Thoracic aorta (tissue), 2 donors: ENCODE measurements around the gene DUOXA1. TPM values are rescaled to one million over a fixed set of nuclear protein-coding genes. Genes with fewer than 3 reads are reported as not detected.
"Not testable (repeated sequence)": the region's sequence is repeated elsewhere in the genome, so short reads cannot be mapped to it uniquely, and the experiment has no call there.

Source experiments
- ATAC-seq: fragments of 150-250 bp; one replicate; pipeline ENCODE4 v1.8.0; 2017; ENCODE audit warnings: low read depth; ENCODE audit not compliant: insufficient number of reproducible peaks, low FRiP score
- DNase-seq: peaks from one replicate; pipeline ENCODE4 v3.0.0-alpha.2; 2020; ENCODE audit warnings: low spot score
- H3K27ac ChIP-seq, 2 donors: fragments of 200-600 bp; sonication (generic); 1 replicate in 1 of 2; 2 replicates in 1 of 2; pipeline ENCODE4 v1.5.1; 2016; ENCODE audit warnings: mild to moderate bottlenecking in 2 of 2, moderate library complexity in 2 of 2
- H3K27me3 ChIP-seq: fragments of 200-600 bp; sonication (generic); replicated peaks from 2 replicates; pipeline ENCODE4 v1.6.0; 2016; ENCODE audit warnings: mild to moderate bottlenecking; ENCODE audit not compliant: insufficient read depth
- H3K36me3 ChIP-seq: fragments of 200-600 bp; sonication (generic); one replicate; pipeline ENCODE4 v1.5.1; 2016
- H3K4me1 ChIP-seq, 2 donors: fragments of 200-600 bp; sonication (generic); 1 replicate in 1 of 2; 2 replicates in 1 of 2; pipeline versions ENCODE4 v1.5.1 to v1.6.0; 2016; ENCODE audit warnings: low read depth in 2 of 2, mild to moderate bottlenecking in 1 of 2; ENCODE audit not compliant: control insufficient read depth in 1 of 2
- H3K4me3 ChIP-seq: fragments of 200-600 bp; sonication (generic); 2 replicates; pipeline ENCODE4 v1.5.1; 2016; ENCODE audit warnings: mild to moderate bottlenecking
- H3K9me3 ChIP-seq: fragments of 200-600 bp; sonication (generic); 2 replicates; pipeline ENCODE4 v1.5.1; 2016
- CTCF ChIP-seq: fragments of 200-600 bp; sonication (generic); IDR thresholded peaks from one replicate; pipeline ENCODE4 v1.5.1; 2019; ENCODE audit warnings: antibody characterized with exemption
- total RNA-seq, 2 donors: library from RNA; depleted of rRNA; stranded (reverse); fragments of >200 nt; gene quantifications; one replicate each; pipeline versions ENCODE4 v1.1.0 to v1.2.3, GENCODE V29; 2016

Gene DUOXA1
- total RNA-seq, 2 donors from 2014 or later, result 6.8 TPM; not detected in 1

DNA sequence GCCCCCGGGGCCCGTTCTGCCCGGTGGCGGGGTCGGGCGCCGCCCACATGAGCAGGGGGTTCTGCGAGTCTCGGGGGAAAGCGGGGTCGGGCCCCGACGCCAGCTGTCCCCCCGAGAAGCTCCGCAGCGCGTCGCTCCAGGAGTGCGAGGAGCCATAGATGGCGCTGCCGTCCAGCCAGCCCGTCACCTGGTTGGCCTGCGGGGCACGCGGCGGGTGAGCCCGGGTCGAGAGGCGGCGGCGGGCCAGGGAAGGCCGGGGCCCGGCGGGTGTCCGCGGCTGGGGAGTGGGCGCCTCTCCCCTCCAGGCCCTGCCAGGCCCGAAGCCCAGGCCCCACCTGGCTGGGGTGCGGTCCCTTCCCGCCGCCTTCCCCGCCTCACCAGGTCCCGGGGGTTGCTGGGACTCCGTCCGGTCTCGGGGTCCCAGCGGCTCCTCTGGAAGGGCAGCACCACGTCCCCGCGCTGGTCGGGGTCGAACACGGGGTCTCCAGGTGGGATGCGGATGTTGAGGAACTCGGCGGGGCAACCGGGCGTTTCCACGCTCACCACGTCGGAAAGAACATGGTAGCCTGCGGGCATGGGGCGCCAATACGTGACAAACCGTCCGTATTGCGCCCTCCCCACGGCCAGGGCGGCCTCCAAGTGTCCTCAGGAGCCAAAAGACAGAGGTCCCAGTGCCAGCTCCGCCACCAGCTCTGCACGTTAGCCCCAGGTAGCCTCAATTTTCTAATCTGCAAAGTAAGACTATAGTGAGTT is 18.1 kb downstream of the DUOXA1 start:
- DNase-seq (no peak), ATAC-seq (no peak)
- H3K4me1 ChIP-seq, result peaks cover 12 to 34% of the 10 kb centered on the region in 2 donors
- H3K9me3 ChIP-seq, result no peaks in the 10 kb centered on the region
- H3K4me3 ChIP-seq, result no peak overlapping the region
- no peak overlapping the region for H3K27ac ChIP-seq
- no peaks in the 10 kb centered on the region for H3K36me3 ChIP-seq
- peaks cover 16% of the 10 kb centered on the region for H3K27me3 ChIP-seq
- TF ChIP-seq CTCF, result no peak

DNA sequence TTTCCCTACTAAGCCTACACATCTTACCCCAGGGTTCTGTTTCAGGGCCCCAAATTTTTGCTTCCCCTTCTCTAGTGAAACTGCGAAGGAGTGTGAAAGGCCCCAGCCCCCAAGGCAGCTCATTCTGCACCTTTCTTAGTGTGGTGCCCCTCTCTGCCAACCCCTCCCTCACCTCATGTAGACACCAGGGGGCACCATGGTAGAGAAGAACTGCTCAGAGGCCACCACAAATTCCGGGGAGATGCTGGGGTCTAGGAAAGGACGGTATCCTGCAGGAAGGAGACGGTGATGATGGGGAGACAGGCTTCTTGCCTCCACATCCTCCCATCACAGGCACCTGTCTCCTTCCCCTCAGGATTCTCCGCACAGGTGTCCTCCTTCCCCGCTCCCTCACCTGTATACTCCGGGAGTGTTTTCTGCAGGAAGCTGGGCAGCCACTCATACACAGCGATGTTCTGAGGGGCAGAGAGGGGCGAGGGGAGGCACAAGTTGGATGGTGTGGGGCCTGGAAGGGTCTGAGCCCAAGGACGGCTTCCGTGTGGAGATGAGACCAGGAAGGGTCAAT is 19.3 kb downstream of the DUOXA1 start:
- H3K27me3 ChIP-seq, result peaks cover 8% of the 10 kb centered on the region
- H3K4me1 ChIP-seq, result peaks cover 10 to 30% of the 10 kb centered on the region in 2 donors
- DNase-seq, result no peak
- H3K36me3 ChIP-seq, result no peaks in the 10 kb centered on the region
- H3K9me3 ChIP-seq, result no peaks in the 10 kb centered on the region
- H3K4me3 ChIP-seq, result no peak overlapping the region
- no peak for ATAC-seq
- H3K27ac ChIP-seq, result no peak overlapping the region
- no peak for TF ChIP-seq CTCF

GRCh38 chr15:45107941-45108630 is 21.6 kb downstream of the DUOXA1 start:
- Histone ChIP-seq H3K4me1 (peaks cover 7 to 14% of the 10 kb centered on the region in 2 donors), H3K27ac (no peak overlapping the region), H3K4me3 (no peak overlapping the region), H3K36me3 (no peaks in the 10 kb centered on the region), H3K9me3 (no peaks in the 10 kb centered on the region), H3K27me3 (peaks cover 5% of the 10 kb centered on the region)
- TF ChIP-seq CTCF, result no peak
- DNase-seq, result no peak
- ATAC-seq, result no peak

DNA sequence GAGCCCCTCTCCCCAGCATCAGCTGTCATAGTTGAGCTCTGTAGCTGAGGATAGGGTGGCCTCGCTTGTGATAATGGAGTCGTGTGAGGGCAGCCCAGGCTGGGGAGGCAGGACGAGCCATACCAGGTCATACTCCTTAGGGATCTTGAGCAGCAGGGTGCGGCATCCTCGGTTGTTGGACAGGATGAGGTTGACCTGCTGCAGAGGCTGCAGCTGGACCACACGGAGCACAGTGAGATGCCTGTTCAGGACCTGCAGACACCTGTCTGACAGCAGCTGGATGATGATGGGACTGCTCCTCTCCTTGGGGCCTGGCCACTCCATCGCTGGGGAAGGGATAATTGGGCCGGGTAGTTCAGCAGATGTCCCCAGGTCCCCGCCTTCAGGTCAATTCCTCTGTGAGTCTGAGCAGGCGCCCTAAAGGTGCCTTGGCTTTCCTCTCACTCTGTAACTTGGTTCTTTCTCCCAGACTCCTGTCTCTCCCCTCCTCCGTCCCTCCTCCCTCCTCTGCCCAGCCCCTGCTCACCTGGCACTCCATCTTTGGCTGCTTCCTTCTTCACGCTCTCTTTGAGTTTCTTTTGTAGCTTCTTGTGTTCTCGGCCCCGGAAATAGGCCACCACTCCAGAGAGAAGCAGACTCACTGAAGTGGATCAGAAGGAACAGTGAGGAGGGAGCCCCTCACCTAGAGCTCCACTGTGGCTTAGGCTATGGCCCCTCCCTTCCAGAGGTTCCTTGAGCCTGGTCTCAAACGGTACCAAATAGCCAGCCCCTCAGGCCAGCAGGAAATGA is 23.5 kb downstream of the DUOXA1 start:
- Histone ChIP-seq H3K36me3 (no peaks in the 10 kb centered on the region), H3K27me3 (no peaks in the 10 kb centered on the region), H3K27ac (no peak overlapping the region), H3K9me3 (no peaks in the 10 kb centered on the region), H3K4me1 (no peaks in the 10 kb centered on the region), H3K4me3 (no peak overlapping the region)
- ATAC-seq, result no peak
- DNase-seq, result no peak
- TF ChIP-seq CTCF, result no peak

DNA sequence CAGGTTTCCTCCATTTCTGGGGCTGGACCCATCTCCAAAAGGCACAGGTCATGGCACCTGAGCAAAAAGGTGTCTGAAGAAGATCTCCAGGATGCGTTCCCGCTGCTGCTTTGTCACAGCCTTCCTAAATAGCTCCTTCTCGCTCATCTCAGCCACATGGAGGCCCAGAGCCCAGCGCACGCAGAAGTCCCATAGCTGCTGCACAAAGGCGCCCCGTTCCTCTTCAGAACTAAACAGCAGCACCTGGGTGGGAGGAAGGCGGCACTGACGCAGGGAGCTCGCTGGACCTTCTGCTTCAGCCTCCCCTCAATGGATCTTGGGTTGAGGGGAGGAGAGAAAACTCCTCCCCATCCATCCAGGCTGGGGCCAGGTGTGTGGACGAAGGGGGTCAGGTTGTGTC is 24.1 kb downstream of the DUOXA1 start:
- no peak for ATAC-seq
- Histone ChIP-seq H3K27ac (no peak overlapping the region), H3K9me3 (no peaks in the 10 kb centered on the region), H3K4me1 (no peaks in the 10 kb centered on the region), H3K36me3 (no peaks in the 10 kb centered on the region), H3K4me3 (no peak overlapping the region), H3K27me3 (no peaks in the 10 kb centered on the region)
- no peak for DNase-seq
- TF ChIP-seq CTCF, result no peak

GRCh38 chr15:45104170-45104569 is 25.5 kb downstream of the DUOXA1 start:
- H3K36me3 ChIP-seq, ATAC-seq, DNase-seq, H3K9me3 ChIP-seq, H3K27ac ChIP-seq, H3K4me1 ChIP-seq, H3K27me3 ChIP-seq, H3K4me3 ChIP-seq: not testable (repeated sequence)
